K562 (cell line): Measurements from ENCODE around the gene MINAR1. TPM values are rescaled to one million over a fixed set of nuclear protein-coding genes. Genes with fewer than 3 reads are reported as not detected.

Experiments
- CCAR2 ChIP-seq: fragments of 200-400 bp; formaldehyde crosslinking; IDR thresholded peaks from 2 replicates; pipeline ENCODE4 v1.6.1; 2017; ENCODE audit warnings: mild to moderate bottlenecking, low read depth, low read length
- PTBP1 ChIP-seq: fragments of 200-400 bp; formaldehyde crosslinking; IDR thresholded peaks from 2 replicates; pipeline ENCODE4 v1.6.1; 2017; ENCODE audit warnings: low read depth, low read length
- SAFB ChIP-seq: fragments of 200-400 bp; formaldehyde crosslinking; IDR thresholded peaks from 2 replicates; pipeline ENCODE4 v1.6.1; 2017; ENCODE audit warnings: low read depth, low read length, borderline replicate concordance
- ZNF239 ChIP-seq: fragments of 250-450 bp; sonication (Bioruptor Pico); IDR thresholded peaks from 2 replicates; pipeline ENCODE4 v1.4.0; 2020; ENCODE audit warnings: mild to moderate bottlenecking
- ZNF318 ChIP-seq, 2 experiments: fragments of 450-650 bp; IDR thresholded peaks; 2 replicates each; pipeline ENCODE4 v1.6.1; 2016; ENCODE audit warnings: mild to moderate bottlenecking in 2 of 2, borderline replicate concordance in 1 of 2, low read depth in 1 of 2, moderate library complexity in 1 of 2
- polyA plus RNA-seq, 8 experiments: library from polyadenylated mRNA; depleted of rRNA in 4 of 8; stranded (reverse) in 5 of 8; unstranded in 3 of 8; fragments of >200 nt; fragmentation: Nextera tagmentation in 2 of 8; fragmentation: Illumina TruSeq in 1 of 8; extraction: Ambion mirVana in 2 of 8; extraction: Trizol in 1 of 8; gene quantifications; 2 replicates each; pipeline versions ENCODE4 v1.2.1 to v1.2.3, GENCODE V29; 2011 to 2014; ENCODE audit warnings: inconsistent platforms in 1 of 8, missing spikeins in 1 of 8
- total RNA-seq, 7 experiments: library from RNA; depleted of rRNA in 6 of 7; stranded (reverse); fragments of >200 nt in 6 of 7; fragmentation: Illumina TruSeq in 2 of 7; extraction: Trizol in 2 of 7; gene quantifications; 2 replicates each; pipeline versions ENCODE4 v1.2.1 to v1.2.3, GENCODE V29; 2011 to 2021; ENCODE audit warnings: low replicate concordance in 1 of 7

The MINAR1 gene
- total and polyA plus RNA-seq, 9 of the 15 experiments (the other 6 are each of a cell fraction or from before 2014, with no cell fraction given): 0.21 to 1.2 (median 0.52) TPM

- TF ChIP-seq ZNF318 (IDR thresholded peaks at IDR 0.05; ENCODE audit: borderline replicate concordance in 1 of 2, low read depth in 1 of 2) (no peak), PTBP1 (no peak), CCAR2 (no peak), SAFB (no peak), ZNF239 (CRISPR knock-in tag) (no peak)
These were observed 19.3 kb downstream of the MINAR1 start (continued) for GRCh38 chr15:79451361-79451999.
